HG03342 (cell line): ENCODE measurements around the gene OR2Z1.
"Not testable (repeated sequence)": the region's sequence is repeated elsewhere in the genome, so short reads cannot be mapped to it uniquely, and the experiment has no call there.

Experiments
- ATAC-seq: cut with Tn5 transposase; IDR thresholded peaks from one replicate; pipeline ENCODE4 v1.9.1; 2021; ENCODE audit warnings: mild to moderate bottlenecking, moderate library complexity; ENCODE audit not compliant: unreplicated experiment

OR2Z1 gene

DNA sequence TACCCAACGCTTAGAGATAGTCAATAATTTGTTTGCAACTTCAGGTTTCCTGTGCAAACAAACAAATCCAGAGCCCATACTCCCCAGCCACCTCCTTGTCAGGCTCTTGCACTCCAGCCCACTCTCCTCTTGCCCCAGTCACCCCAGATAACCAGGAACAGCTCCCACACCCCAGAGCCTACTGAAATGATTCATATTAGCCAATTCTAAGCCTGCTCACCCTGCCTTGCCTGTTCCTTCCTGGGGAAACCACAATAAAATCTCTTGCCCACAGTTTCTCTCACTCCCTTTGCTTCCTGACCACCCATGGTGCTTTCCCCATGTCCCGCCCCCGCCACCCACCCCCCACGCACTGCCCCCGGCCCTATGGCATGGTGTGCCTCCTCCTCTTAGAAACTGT, 19.1 kb upstream of the OR2Z1 start:
- no peak for ATAC-seq

GRCh38 chr19:8703223-8703622, 18.2 kb upstream of the OR2Z1 start:
- no peak for ATAC-seq

- ATAC-seq: not testable (repeated sequence)
Measured at GRCh38 chr19:8705304-8705703, 16.1 kb upstream of the OR2Z1 start.

- ATAC-seq: no peak
Measured at GRCh38 chr19:8705742-8706141, 15.7 kb upstream of the OR2Z1 start.

DNA sequence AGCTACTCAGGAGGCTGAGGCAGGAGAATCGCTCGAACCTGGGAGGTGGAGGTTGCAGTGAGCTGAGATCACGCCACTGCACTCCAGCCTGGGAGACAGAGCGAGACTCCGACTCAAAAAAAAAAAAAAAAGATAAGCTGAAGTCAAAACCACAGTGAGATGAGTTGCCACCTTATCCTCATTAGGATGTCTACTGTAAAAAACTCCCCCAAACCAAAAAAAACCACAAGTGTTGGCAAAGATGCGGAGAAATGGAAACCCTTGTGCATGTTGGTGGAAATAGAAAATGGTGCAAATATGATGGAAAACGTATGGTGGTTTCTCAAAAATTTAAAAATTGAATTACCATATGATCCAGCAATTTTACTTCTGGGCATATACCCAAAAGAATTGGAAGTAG, 11.1 kb upstream of the OR2Z1 start:
- ATAC-seq: not testable (repeated sequence)

- ATAC-seq: no peak
Measured at GRCh38 chr19:8722032-8722431, 598 bp downstream of the OR2Z1 start.

DNA sequence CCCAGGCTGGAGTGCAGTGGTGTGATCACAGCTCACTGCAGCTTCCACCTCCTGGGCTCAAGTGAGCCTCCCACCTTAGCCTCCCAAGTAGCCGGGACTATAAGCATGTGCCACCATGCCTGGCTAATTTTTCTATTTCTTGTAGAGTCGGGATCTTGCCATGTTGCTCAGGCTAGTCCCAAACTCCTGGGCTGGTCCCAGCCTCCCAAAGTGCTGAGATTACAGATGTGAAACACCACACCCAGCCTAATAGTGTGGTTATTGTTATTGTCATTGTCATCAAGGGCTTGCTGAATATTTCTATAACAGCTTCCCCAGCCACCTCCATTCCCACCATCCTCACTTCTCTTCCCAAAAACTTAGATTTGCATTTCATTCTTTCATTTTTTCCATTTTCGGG, 2.8 kb downstream of the OR2Z1 start:
- no peak for ATAC-seq

DNA sequence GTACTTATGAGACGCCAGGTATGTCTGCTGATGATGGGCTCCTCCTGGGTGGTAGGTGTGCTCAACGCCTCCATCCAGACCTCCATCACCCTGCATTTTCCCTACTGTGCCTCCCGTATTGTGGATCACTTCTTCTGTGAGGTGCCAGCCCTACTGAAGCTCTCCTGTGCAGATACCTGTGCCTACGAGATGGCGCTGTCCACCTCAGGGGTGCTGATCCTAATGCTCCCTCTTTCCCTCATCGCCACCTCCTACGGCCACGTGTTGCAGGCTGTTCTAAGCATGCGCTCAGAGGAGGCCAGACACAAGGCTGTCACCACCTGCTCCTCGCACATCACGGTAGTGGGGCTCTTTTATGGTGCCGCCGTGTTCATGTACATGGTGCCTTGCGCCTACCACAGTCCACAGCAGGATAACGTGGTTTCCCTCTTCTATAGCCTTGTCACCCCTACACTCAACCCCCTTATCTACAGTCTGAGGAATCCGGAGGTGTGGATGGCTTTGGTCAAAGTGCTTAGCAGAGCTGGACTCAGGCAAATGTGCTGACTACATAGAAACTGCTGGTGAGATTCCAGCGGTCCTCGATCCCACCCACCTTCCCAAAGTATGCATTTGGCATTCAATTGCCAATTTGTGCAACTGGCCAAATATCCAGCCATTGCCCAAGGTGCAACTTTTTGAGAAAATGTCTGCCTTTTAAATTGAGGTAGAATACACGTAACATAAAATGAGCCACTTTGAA, 10.2 kb downstream of the OR2Z1 start:
- no peak for ATAC-seq

DNA sequence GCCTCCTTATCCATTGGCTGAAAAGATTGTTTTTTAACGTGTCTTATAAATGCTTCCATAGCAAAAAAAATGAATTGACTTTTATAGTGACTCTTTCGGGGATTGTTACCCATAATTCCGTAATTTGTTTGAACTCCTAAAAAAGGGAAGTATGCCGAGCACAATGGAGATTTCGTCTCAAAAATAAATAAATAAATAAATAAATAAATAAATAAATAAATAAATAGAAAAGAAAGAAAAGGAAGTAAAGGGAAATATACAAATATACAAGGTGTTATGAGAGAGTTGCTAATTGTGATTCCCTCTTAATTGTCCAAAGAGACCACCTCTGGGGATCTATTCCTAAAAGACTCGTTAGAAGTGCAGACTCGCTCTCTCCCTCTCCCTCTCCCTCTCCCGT, 16.9 kb downstream of the OR2Z1 start:
- ATAC-seq: no peak

- not testable (repeated sequence) for ATAC-seq
Measured at GRCh38 chr19:8739291-8740065, 18.0 kb downstream of the OR2Z1 start.

- ATAC-seq: not testable (repeated sequence)
Measured at GRCh38 chr19:8767257-8767656, 45.8 kb downstream of the OR2Z1 start.

DNA sequence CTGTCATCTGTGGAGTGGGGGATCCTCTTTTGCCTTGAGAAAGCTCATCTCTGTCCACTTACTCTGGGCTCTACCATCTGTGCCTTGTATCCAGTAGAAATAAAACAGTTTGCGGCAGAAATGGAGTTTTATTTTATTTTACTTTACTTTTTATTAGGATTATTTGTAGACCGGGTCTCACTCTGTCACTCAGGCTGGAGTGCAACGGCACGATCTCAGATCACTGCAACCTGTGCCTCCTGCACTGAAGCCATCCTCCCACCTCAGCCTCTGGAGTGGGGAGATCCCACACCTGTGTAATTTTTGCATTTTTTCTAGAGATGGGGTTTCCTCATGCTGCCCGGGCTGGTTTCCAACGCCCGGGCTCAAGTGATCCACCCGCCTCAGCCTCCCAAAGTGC, 47.8 kb downstream of the OR2Z1 start:
- not testable (repeated sequence) for ATAC-seq

- ATAC-seq: not testable (repeated sequence)
Measured at GRCh38 chr19:8773587-8773986, 52.2 kb downstream of the OR2Z1 start.
